ENCODE results near the gene FITM1. TPM values are rescaled to one million over a fixed set of nuclear protein-coding genes. Genes with fewer than 3 reads are reported as not detected.

Gene FITM1
- total RNA-seq, 1 experiment from 2014 or later, result 0.47 TPM

DNA sequence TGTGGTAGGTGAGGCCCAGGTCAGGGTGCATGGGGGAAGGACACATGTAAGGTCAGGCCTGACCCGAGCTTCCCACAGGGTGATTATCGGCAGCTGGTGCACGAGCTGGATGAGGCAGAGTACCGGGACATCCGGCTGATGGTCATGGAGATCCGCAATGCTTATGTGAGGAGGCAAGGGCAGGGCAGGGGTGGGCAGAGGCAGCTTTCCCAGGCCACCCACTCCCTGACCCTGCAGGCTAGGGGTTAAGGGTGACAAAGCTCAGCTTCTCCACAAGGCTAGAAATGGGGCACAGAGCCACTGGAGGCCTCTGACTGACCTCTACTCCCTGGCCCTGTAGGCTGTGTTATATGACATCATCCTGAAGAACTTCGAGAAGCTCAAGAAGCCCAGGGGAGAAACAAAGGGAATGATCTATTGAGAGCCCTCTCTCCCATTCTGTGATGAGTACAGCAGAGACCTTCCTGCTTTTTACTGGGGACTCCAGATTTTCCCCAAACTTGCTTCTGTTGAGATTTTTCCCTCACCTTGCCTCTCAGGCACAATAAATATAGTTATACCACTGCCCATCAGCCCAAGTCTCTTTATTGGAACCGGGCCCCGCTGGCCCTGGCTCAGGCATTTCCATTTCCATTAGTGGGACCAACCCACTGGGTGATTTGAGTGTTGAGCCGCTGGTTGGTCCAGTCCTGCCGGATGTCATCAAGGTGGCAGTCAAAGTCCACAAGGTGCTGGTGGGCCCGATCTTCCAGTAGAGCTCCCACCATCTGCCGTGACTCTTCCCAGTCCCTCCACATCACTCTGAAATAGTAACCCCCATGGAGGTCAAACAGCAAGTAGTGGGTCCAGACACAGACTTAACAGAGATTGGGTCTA, 8.2 kb downstream of the FITM1 start:
- peak overlapping the region; percentile 93 for H3K4me3 Mint-ChIP-seq (ENCODE audit: unreplicated experiment)

DNA sequence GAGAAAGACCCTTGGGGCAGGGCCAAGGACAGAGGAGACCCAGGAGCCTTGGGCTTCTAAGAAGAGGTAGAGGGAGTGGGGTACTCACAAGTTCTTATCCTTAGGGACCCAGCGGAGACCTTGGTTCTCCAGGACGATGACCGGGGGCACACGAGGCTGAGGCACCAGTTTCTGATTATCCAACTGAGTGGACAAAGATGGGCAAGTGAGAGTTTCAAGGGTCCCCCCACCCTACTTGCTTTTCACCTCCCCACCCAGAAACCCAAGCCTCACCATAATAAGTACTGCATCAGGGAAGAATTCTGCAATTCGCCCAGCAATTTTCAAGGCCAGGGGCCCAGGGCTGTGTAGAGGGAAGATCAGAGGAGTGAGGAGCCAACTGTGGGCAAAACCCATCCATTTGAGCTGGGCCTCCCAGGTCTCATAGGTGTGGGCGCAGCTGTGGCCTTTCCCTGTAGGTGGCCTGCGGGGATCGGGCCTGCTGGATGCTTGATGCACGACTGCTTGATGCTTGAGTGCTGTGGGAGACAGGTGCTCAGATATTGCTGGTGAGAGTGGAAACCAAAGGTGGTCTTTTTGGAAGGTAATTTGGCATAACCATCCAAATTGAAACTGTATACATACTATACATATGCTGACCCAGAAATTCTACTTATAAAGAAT, 8.9 kb downstream of the FITM1 start:
- Mint-ChIP-seq H3K4me3 (ENCODE audit: unreplicated experiment) (peak overlapping the region; percentile 93), H3K27me3 (ENCODE audit: insufficient read depth, unreplicated experiment) (no peaks in the 10 kb centered on the region), H3K9me3 (ENCODE audit: unreplicated experiment) (no peaks in the 10 kb centered on the region), H3K4me1 (ENCODE audit: insufficient read depth, unreplicated experiment) (peaks cover 30% of the 10 kb centered on the region), H3K36me3 (ENCODE audit: insufficient read depth, unreplicated experiment) (peaks cover 30% of the 10 kb centered on the region), H3K27ac (ENCODE audit: low read depth, unreplicated experiment) (peak overlapping the region; percentile 59)
- TF ChIP-seq, protein P1, sequence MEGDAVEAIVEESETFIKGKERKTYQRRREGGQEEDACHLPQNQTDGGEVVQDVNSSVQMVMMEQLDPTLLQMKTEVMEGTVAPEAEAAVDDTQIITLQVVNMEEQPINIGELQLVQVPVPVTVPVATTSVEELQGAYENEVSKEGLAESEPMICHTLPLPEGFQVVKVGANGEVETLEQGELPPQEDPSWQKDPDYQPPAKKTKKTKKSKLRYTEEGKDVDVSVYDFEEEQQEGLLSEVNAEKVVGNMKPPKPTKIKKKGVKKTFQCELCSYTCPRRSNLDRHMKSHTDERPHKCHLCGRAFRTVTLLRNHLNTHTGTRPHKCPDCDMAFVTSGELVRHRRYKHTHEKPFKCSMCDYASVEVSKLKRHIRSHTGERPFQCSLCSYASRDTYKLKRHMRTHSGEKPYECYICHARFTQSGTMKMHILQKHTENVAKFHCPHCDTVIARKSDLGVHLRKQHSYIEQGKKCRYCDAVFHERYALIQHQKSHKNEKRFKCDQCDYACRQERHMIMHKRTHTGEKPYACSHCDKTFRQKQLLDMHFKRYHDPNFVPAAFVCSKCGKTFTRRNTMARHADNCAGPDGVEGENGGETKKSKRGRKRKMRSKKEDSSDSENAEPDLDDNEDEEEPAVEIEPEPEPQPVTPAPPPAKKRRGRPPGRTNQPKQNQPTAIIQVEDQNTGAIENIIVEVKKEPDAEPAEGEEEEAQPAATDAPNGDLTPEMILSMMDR (IDR thresholded peaks at IDR 0.05; ENCODE audit: unreplicated experiment), result no peak
- ChIA-PET POLR2A (interaction anchor here (0.7 to 12.5 kb wide), 5 partner anchors 7 to 158 kb away, joined by 3 to 252 read pairs (median 16); partner anchors contain the start of genes DCAF11, IPO4, IRF9 and NRL), CTCF (interaction anchor here (0.6 to 2.4 kb wide), 3 partner anchors 21 to 162 kb away, joined by 3 to 12 read pairs (median 3); partner anchors contain the start of genes DCAF11 and IRF9)
- intact Hi-C loops (cut with micrococcal nuclease), result no loop called here
- no TSS peak for BruUV-seq (replicated peaks)
- no peak for DNase-seq (ENCODE audit: unreplicated experiment)

More for the DNA sequence above, 8.2 kb downstream of the FITM1 start:
- TF ChIP-seq, protein P1 (IDR thresholded peaks at IDR 0.05; ENCODE audit: unreplicated experiment), result no peak
- intact Hi-C loops (cut with micrococcal nuclease), result no loop called here
- DNase-seq (ENCODE audit: unreplicated experiment), result no peak
- H3K27ac Mint-ChIP-seq (ENCODE audit: low read depth, unreplicated experiment), result peak overlapping the region; percentile 59
- H3K27me3 Mint-ChIP-seq (ENCODE audit: insufficient read depth, unreplicated experiment), result no peaks in the 10 kb centered on the region
- POLR2A ChIA-PET, result interaction anchor here (0.7 to 12.5 kb wide), 3 partner anchors 8 to 158 kb away, joined by 3 to 252 read pairs (median 68); partner anchors contain the start of genes DCAF11, NRL, PSME2 and RNF31
- BruUV-seq (replicated peaks), result TSS peak; percentile 73
- H3K9me3 Mint-ChIP-seq (ENCODE audit: unreplicated experiment), result no peaks in the 10 kb centered on the region
- CTCF ChIA-PET, result interaction anchor here (0.5 to 2.4 kb wide), 5 partner anchors 22 to 161 kb away, joined by 3 to 12 read pairs (median 3); partner anchors contain the start of genes DCAF11 and IRF9
- peaks cover 30% of the 10 kb centered on the region for H3K4me1 Mint-ChIP-seq (ENCODE audit: insufficient read depth, unreplicated experiment)
- H3K36me3 Mint-ChIP-seq (ENCODE audit: insufficient read depth, unreplicated experiment), result peaks cover 26% of the 10 kb centered on the region

DNA sequence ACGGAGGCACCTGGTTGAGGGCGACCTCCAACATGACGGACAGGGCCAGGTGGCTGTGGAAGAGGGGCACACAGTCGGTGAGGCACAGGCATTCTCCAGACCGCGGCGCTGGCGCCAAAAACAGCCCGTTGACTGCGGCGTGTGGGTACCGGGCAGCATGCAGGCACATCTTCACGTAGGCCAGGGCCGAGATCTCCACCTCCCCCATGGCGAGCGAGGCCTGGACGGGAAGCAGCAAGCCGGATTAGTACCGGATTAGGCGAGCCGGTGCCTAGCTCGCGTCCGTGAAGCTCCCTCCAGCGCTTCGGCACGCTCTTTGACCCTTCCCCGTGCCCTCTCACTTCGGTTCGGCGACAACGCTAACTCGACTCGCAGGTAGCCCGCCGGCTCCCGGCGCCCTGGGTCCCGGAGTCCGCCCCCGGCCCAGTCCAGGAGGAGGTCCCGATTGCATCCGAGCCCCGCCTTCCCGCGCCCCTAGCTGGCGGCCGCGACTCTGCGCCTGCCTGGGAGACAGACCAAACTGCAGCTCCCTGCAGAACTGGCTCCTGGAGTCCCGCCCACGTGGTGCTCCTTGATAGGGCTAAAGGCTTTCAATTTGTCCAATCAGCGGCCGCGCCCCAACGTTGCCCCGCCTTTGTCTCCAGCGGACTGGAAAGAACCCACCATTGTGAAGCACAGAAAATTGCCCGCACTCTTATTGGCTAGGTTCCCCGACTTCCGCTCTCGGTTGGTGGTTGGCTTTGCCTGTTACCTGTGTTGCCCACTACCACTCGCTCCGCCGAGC, 10.8 kb downstream of the FITM1 start, which contains the start of gene EMC9:
EMC9 (minus strand) TSS at position 495 of the 784 bp plus-strand sequence; CDS start at position 208, 287 bp downstream.
- CTCF ChIA-PET, result interaction anchor here (0.6 to 1.1 kb wide), 7 partner anchors 23 to 167 kb away, joined by 3 to 6 read pairs (median 3); partner anchors contain the start of genes DCAF11 and PCK2
- Mint-ChIP-seq H3K36me3 (ENCODE audit: insufficient read depth, unreplicated experiment) (peaks cover 38% of the 10 kb centered on the region), H3K27me3 (ENCODE audit: insufficient read depth, unreplicated experiment) (no peaks in the 10 kb centered on the region), H3K4me1 (ENCODE audit: insufficient read depth, unreplicated experiment) (peaks cover 21% of the 10 kb centered on the region), H3K9me3 (ENCODE audit: unreplicated experiment) (no peaks in the 10 kb centered on the region), H3K4me3 (ENCODE audit: unreplicated experiment) (peak within 1 kb of the TSS; percentile 93), H3K27ac (ENCODE audit: low read depth, unreplicated experiment) (peak within 1 kb of the TSS; percentile 64)
- BruUV-seq (replicated peaks), result TSS peak; percentile 23
- intact Hi-C loops (cut with micrococcal nuclease), result no loop called here
- peak; percentile 100 for DNase-seq (ENCODE audit: unreplicated experiment)
- TF ChIP-seq, protein P1 (IDR thresholded peaks at IDR 0.05; ENCODE audit: unreplicated experiment), result peak; percentile 14
- POLR2A ChIA-PET, result interaction anchor here (0.6 to 12.5 kb wide), 27 partner anchors 9 to 1046 kb away, joined by 3 to 252 read pairs (median 5); partner anchors contain the start of genes ACIN1, C14orf119, DCAF11 and DHRS1

Data from MCF 10A (cell line).